Measurements from ENCODE around the gene RTN4.
A peak's percentile ranks its signal among the peaks of the same experiment; 100 is the strongest.
"Not testable (repeated sequence)": the region's sequence is repeated elsewhere in the genome, so short reads cannot be mapped to it uniquely, and the experiment has no call there.

RTN4 gene

GRCh38 chr2:55050100-55050994, at the start of gene RTN4:
RTN4 (minus strand) TSS chr2:55050451; CDS start chr2:55050300, 151 bp downstream.
- peak; percentile 99 for DNase-seq

- no peak for DNase-seq
Measured at GRCh38 chr2:55099493-55099877, 49.2 kb upstream of the RTN4 start.

- no peak for DNase-seq
Measured at GRCh38 chr2:55097461-55098410, 47.5 kb upstream of the RTN4 start.

- no peak for DNase-seq
Measured at GRCh38 chr2:55097082-55097460, 46.8 kb upstream of the RTN4 start.

GRCh38 chr2:55096586-55096985, 46.3 kb upstream of the RTN4 start:
- DNase-seq = no peak

- no peak for DNase-seq
Measured at GRCh38 chr2:55093381-55093780, 43.1 kb upstream of the RTN4 start.

- DNase-seq = no peak
Measured at GRCh38 chr2:55092439-55092838, 42.2 kb upstream of the RTN4 start.

- not testable (repeated sequence) for DNase-seq
Measured at GRCh38 chr2:55091681-55092080, 41.4 kb upstream of the RTN4 start.

GRCh38 chr2:55090702-55091101, 40.5 kb upstream of the RTN4 start:
- no peak for DNase-seq

GRCh38 chr2:55089726-55090125, 39.5 kb upstream of the RTN4 start:
- DNase-seq = no peak

GRCh38 chr2:55088400-55088799, 38.1 kb upstream of the RTN4 start:
- DNase-seq = no peak

GRCh38 chr2:55087936-55088335, 37.7 kb upstream of the RTN4 start:
- no peak for DNase-seq

GRCh38 chr2:55087501-55087900, 37.2 kb upstream of the RTN4 start:
- no peak for DNase-seq

- DNase-seq = no peak
Measured at GRCh38 chr2:55085113-55086040, 35.1 kb upstream of the RTN4 start.

- no peak for DNase-seq
Measured at GRCh38 chr2:55084641-55085040, 34.4 kb upstream of the RTN4 start.

GRCh38 chr2:55080204-55080738, 30.0 kb upstream of the RTN4 start:
- DNase-seq = no peak

GRCh38 chr2:55078956-55079355, 28.7 kb upstream of the RTN4 start:
- DNase-seq = no peak

GRCh38 chr2:55076721-55077120, 26.5 kb upstream of the RTN4 start:
- DNase-seq = no peak

GRCh38 chr2:55076019-55076418, 25.8 kb upstream of the RTN4 start:
- not testable (repeated sequence) for DNase-seq

GRCh38 chr2:55073000-55073983, 23.0 kb upstream of the RTN4 start:
- DNase-seq = no peak

GRCh38 chr2:55063713-55064323, 13.6 kb upstream of the RTN4 start:
- DNase-seq = no peak
